ENCODE data around the gene SMTN. TPM values are rescaled to one million over a fixed set of nuclear protein-coding genes. Genes with fewer than 3 reads are reported as not detected.

Gene SMTN
- total and polyA plus RNA-seq, 9 of the 15 experiments (the other 6 are each of a cell fraction or from before 2014, with no cell fraction given) = 2.5 to 41.1 (median 16.1) TPM

DNA sequence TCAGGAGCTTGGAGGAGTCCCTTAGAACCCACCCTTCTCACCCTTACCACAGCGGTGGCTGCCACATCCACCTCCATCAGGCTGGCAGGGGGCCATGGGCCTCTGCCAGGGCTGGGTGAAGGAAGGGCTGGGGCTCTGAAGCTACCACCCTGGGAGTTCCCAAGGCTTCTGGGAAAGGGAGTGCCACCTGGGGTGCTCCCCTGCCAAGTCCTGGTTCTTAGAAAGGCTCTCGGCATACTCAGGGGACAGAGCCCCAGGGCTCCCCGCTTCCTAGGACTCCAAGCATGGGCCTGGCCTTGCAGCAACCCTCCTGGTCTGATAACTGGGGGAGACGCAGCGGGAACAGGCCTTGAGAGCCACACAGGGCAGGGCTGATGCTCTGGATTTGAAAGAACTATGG lies 59.6 kb downstream of the SMTN start:
- intact Hi-C loops (cut with micrococcal nuclease) = no loop called here
- CTCF ChIA-PET (ENCODE audit: low intra/inter-chr PET ratio) = no interaction called here
- WGBS (ENCODE audit: insufficient coverage, low coverage, missing lambda C conversion rate) = 37% methylated on average over 5 of the region's 5 CpGs

More for the DNA sequence above, 59.6 kb downstream of the SMTN start:
- H3K4me2 ChIP-seq (ENCODE audit: insufficient read depth, low read length) = no peak overlapping the region
- no TSS peak for BruUV-seq (replicated peaks)
- H3K9me3 ChIP-seq (replicated peaks; ENCODE audit: control insufficient read depth, insufficient read depth, low read depth, low read length) = no peaks in the 10 kb centered on the region
- in situ Hi-C loops (cut with MboI) = loop anchor here (5.0 kb wide), 1 partner anchor 38 kb away; no protein-coding TSS in a partner anchor
- TF ChIP-seq ZFPM2 (CRISPR knock-in tag; IDR thresholded peaks at IDR 0.05) = no peak
- TF ChIP-seq NR3C1 (CRISPR knock-in tag; IDR thresholded peaks at IDR 0.05) = no peak
- no peak for TF ChIP-seq ZNF263 (CRISPR knock-in tag; IDR thresholded peaks at IDR 0.05; ENCODE audit: borderline replicate concordance)
- TF ChIP-seq MXD1 (CRISPR knock-in tag; IDR thresholded peaks at IDR 0.05; ENCODE audit: borderline replicate concordance, poor library complexity, severe bottlenecking) = no peak
- no peak for TF ChIP-seq NR2F6 (CRISPR knock-in tag; IDR thresholded peaks at IDR 0.05)
- no peak for TF ChIP-seq ZNF41 (CRISPR knock-in tag; conservative IDR thresholded peaks at IDR 0.05)
- no peak for TF ChIP-seq ETV6 (IDR thresholded peaks at IDR 0.05; ENCODE audit: borderline replicate concordance in 1 of 2, low read depth in 2 of 2, low read length in 1 of 2)
- no peak for TF ChIP-seq ETV6 (CRISPR knock-in tag; IDR thresholded peaks at IDR 0.05; ENCODE audit: borderline replicate concordance)
- no peak for TF ChIP-seq FOXM1 (IDR thresholded peaks at IDR 0.05; ENCODE audit: low read depth)
- TF ChIP-seq FOXM1 (CRISPR knock-in tag; IDR thresholded peaks at IDR 0.05; ENCODE audit: low read depth) = no peak
- no peak for TF ChIP-seq NRF1 (conservative IDR thresholded peaks at IDR 0.05 in 1 of 2, IDR thresholded peaks at IDR 0.05 in 1 of 2)
- no peak for TF ChIP-seq FUS (optimal IDR thresholded peaks at IDR 0.05; ENCODE audit: low read depth, low read length)
- no peak for TF ChIP-seq CTCFL (IDR thresholded peaks at IDR 0.05; ENCODE audit: borderline replicate concordance, insufficient read depth, low read depth, low read length, poor library complexity, severe bottlenecking)
- no peak for TF ChIP-seq BCL6 (CRISPR knock-in tag; IDR thresholded peaks at IDR 0.05)
- TF ChIP-seq AFF4 (CRISPR knock-in tag; IDR thresholded peaks at IDR 0.05) = no peak
- FAIRE-seq (no peak), DNase-seq (ENCODE audit: extremely low read depth in 1 of 4, low spot score in 3 of 4) (no peak), ATAC-seq (no peak)
- no peaks in the 10 kb centered on the region for H3K79me2 ChIP-seq (ENCODE audit: control insufficient read depth, insufficient read depth, low read length)
- H3K9ac ChIP-seq (ENCODE audit: insufficient read depth in 1 of 2, low read depth in 2 of 2, low read length in 2 of 2) = 0 out of 4 replicates have a peak overlapping the region, but pooled peaks of 1 of the 2 experiments have one; percentile 20
- no peak overlapping the region for H3K27ac ChIP-seq (ENCODE audit: extremely low read depth, low read depth, low read length)
- H3K4me1 ChIP-seq (replicated peaks in 1 of 2; ENCODE audit: control insufficient read depth in 2 of 2, insufficient read depth in 2 of 2, low read length in 2 of 2) = peaks cover 0 to 13% of the 10 kb centered on the region in 2 experiments; a peak in 3 of 5 replicates
- POLR2A ChIA-PET = interaction anchor here (0.9 kb wide), 1 partner anchor 20 kb away, joined by 4 read pairs; no protein-coding TSS in a partner anchor
- H3K27me3 ChIP-seq (ENCODE audit: control insufficient read depth in 2 of 2, insufficient read depth in 2 of 2, low read length in 2 of 2) = no peaks in the 10 kb centered on the region; a peak in 1 of 5 replicates
- no peak overlapping the region for H3K4me3 ChIP-seq
- no peaks in the 10 kb centered on the region for H4K20me1 ChIP-seq (replicated peaks; ENCODE audit: control insufficient read depth, insufficient read depth, low read length)
- no peaks in the 10 kb centered on the region for H3K9me1 ChIP-seq (ENCODE audit: control insufficient read depth, insufficient read depth, low read length)
- H2AFZ ChIP-seq (ENCODE audit: low read depth, low read length) = no peak overlapping the region
- H3K36me3 ChIP-seq (ENCODE audit: control insufficient read depth, insufficient read depth, low read length) = no peaks in the 10 kb centered on the region

Measured in K562 (cell line).